ENCODE measurements around the gene TBC1D5.

DNA sequence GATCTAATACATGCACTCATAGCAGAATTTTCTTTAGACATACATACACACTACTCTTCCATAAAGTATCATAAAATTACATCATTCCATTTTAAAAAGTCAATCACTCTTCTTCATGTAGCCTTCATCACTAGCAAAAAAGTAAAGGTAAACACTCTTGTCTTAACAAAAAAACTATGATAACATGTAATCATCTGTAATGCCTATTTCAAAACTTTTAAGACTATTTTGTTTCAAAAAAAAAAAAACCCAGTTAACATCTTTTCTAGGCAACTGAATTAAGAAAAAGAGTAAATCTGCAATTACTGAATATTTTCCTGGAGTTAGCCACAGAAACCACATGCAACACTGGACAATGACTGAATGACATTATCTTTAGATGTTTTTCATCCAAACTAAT lies 4.8 kb downstream of the TBC1D5 start:
- TF ChIP-seq, protein P1, sequence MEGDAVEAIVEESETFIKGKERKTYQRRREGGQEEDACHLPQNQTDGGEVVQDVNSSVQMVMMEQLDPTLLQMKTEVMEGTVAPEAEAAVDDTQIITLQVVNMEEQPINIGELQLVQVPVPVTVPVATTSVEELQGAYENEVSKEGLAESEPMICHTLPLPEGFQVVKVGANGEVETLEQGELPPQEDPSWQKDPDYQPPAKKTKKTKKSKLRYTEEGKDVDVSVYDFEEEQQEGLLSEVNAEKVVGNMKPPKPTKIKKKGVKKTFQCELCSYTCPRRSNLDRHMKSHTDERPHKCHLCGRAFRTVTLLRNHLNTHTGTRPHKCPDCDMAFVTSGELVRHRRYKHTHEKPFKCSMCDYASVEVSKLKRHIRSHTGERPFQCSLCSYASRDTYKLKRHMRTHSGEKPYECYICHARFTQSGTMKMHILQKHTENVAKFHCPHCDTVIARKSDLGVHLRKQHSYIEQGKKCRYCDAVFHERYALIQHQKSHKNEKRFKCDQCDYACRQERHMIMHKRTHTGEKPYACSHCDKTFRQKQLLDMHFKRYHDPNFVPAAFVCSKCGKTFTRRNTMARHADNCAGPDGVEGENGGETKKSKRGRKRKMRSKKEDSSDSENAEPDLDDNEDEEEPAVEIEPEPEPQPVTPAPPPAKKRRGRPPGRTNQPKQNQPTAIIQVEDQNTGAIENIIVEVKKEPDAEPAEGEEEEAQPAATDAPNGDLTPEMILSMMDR (IDR thresholded peaks at IDR 0.05), result no peak
- TF ChIP-seq POLR2AphosphoS5 (IDR thresholded peaks at IDR 0.05; ENCODE audit: insufficient read depth in 1 of 2, low read depth in 1 of 2), result no peak

Data from vagina (tissue), 2 donors.